ENCODE data around the gene GTSE1. TPM values are rescaled to one million over a fixed set of nuclear protein-coding genes. Genes with fewer than 3 reads are reported as not detected.

The GTSE1 gene
- total RNA-seq, 1 experiment from 2014 or later, result 46.1 TPM

DNA sequence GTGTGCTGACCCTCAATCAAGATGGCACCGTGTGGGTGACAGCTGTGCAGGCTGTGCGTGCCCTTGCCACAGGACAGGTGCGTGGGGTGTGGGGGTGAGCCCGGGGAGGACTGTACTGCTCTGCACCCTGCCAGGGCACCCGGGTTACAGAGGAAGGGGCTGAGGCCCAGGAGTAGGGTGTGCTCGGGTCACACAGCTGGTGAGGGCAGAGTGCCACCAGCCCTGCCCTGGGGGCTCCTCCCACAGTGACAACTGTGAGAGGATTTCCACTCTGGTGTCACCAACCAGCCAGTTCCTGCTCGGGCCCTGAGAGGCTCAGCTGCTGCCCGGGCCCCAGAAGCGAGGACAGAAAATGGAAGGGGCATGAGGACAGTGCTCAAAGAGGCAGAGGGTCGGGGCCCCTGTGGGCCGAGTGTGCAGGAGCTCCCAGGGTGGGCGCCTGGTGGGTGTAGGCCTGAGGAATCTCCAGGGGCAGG is 59.4 kb downstream of the GTSE1 start:
- peaks cover 13 to 14% of the 10 kb centered on the region in 2 experiments for H3K4me1 ChIP-seq (ENCODE audit: control insufficient read depth in 1 of 2, insufficient read depth in 2 of 2, low read length in 2 of 2)
- DNase-seq (ENCODE audit: low read depth, low spot score) (no peak), ATAC-seq (no peak)
- BruUV-seq (replicated peaks), result no TSS peak
- H3K4me3 ChIP-seq (replicated peaks in 1 of 2; ENCODE audit: low read depth in 1 of 2, low read length in 2 of 2), result no peak overlapping the region
- H2AFZ ChIP-seq (ENCODE audit: low read depth, low read length, poor library complexity, severe bottlenecking), result no peak overlapping the region
- H3K9me3 ChIP-seq (ENCODE audit: control insufficient read depth in 1 of 2, insufficient read depth in 1 of 2, low read depth in 1 of 2, low read length in 2 of 2), result no peaks in the 10 kb centered on the region
- no peak overlapping the region for H3K9ac ChIP-seq (ENCODE audit: low read length)
- RAD21 ChIA-PET (ENCODE audit: low non-redundant PET in 1 of 2, low total read pairs in 2 of 2, uncharacterized antibody in 2 of 2, unreplicated experiment in 2 of 2), result interaction anchor here (0.7 to 1.0 kb wide), 4 partner anchors 12 to 208 kb away, joined by 3 to 7 read pairs (median 5); no protein-coding TSS in a partner anchor
- peaks cover 3% of the 10 kb centered on the region; the same call in 1 of the 2 replicates for H3K79me2 ChIP-seq (ENCODE audit: insufficient read depth, low read length)
- POLR2A ChIA-PET, result no interaction called here
- peaks cover 6% of the 10 kb centered on the region; the same call in 1 of the 2 replicates for H4K20me1 ChIP-seq (ENCODE audit: insufficient read depth)
- intact Hi-C loops (cut with micrococcal nuclease), result loop anchor here (1.0 kb wide), 1 partner anchor 186 kb away; no protein-coding TSS in a partner anchor
- H3K9me2 ChIP-seq (ENCODE audit: insufficient read depth), result no peaks in the 10 kb centered on the region
- peaks cover 14% of the 10 kb centered on the region in 2 experiments; a peak in 3 of 4 replicates for H3K36me3 ChIP-seq (ENCODE audit: control insufficient read depth in 1 of 2, insufficient read depth in 2 of 2, low read length in 2 of 2)
- CTCF ChIA-PET, result interaction anchor here (1.0 to 2.2 kb wide), 4 partner anchors 12 to 208 kb away, joined by 5 to 17 read pairs (median 6); no protein-coding TSS in a partner anchor
- TF ChIP-seq SRF (IDR thresholded peaks at IDR 0.05; ENCODE audit: low read depth) (no peak), EZH2phosphoT487 (IDR thresholded peaks at IDR 0.05; ENCODE audit: borderline replicate concordance) (no peak), RAD21 (IDR thresholded peaks at IDR 0.05; ENCODE audit: low read depth) (no peak), ZNF274 (IDR thresholded peaks at IDR 0.05; ENCODE audit: low read depth, low read length) (no peak), TCF7L2 (IDR thresholded peaks at IDR 0.05; ENCODE audit: borderline replicate concordance, extremely low read depth, insufficient read depth, insufficient read length) (no peak), EGR1 (IDR thresholded peaks at IDR 0.05; ENCODE audit: low read depth) (no peak), ZBTB33 (IDR thresholded peaks at IDR 0.05; ENCODE audit: extremely low read depth, insufficient replicate concordance, low read length) (no peak), CEBPB (IDR thresholded peaks at IDR 0.05; ENCODE audit: low read depth) (no peak), CBX3 (IDR thresholded peaks at IDR 0.05; ENCODE audit: low read depth) (no peak), SP1 (IDR thresholded peaks at IDR 0.05; ENCODE audit: low read depth) (no peak)
- TF ChIP-seq, protein P1, sequence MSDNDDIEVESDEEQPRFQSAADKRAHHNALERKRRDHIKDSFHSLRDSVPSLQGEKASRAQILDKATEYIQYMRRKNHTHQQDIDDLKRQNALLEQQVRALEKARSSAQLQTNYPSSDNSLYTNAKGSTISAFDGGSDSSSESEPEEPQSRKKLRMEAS (IDR thresholded peaks at IDR 0.05), result no peak
- no peak overlapping the region; the same call in 1 of the 2 replicates for H3K27ac ChIP-seq (ENCODE audit: low read depth, low read length)
- no peak overlapping the region for H3K4me2 ChIP-seq (ENCODE audit: low read length)
- H3K27me3 ChIP-seq (ENCODE audit: insufficient read depth, low read length), result no peaks in the 10 kb centered on the region
